DMS79 (cell line): ENCODE results near the gene BFSP1.
A peak's percentile ranks its signal among the peaks of the same experiment; 100 is the strongest.

Experiments
- DNase-seq: peaks from one replicate; lab custom pipeline; 2025; lab: John Stamatoyannopoulos, UW

The BFSP1 gene

GRCh38 chr20:17495826-17496225 is 35.4 kb downstream of the BFSP1 start:
- peak; percentile 76 for DNase-seq

- DNase-seq = no peak
Measured at GRCh38 chr20:17494201-17494600, 37.0 kb downstream of the BFSP1 start.

GRCh38 chr20:17493173-17493572 is 38.0 kb downstream of the BFSP1 start:
- no peak for DNase-seq

- DNase-seq = no peak
Measured at GRCh38 chr20:17491488-17491887, 39.7 kb downstream of the BFSP1 start.

- no peak for DNase-seq
Measured at GRCh38 chr20:17491041-17491440, 40.1 kb downstream of the BFSP1 start.

GRCh38 chr20:17490501-17490900 is 40.7 kb downstream of the BFSP1 start:
- DNase-seq = no peak

GRCh38 chr20:17488916-17489600 is 42.1 kb downstream of the BFSP1 start:
- DNase-seq = no peak

- no peak for DNase-seq
Measured at GRCh38 chr20:17485017-17485416, 46.2 kb downstream of the BFSP1 start.

GRCh38 chr20:17482536-17482935 is 48.6 kb downstream of the BFSP1 start:
- no peak for DNase-seq

GRCh38 chr20:17481661-17482060 is 49.5 kb downstream of the BFSP1 start:
- DNase-seq = no peak

GRCh38 chr20:17480696-17481095 is 50.5 kb downstream of the BFSP1 start:
- DNase-seq = no peak

GRCh38 chr20:17479063-17479657 is 52.0 kb downstream of the BFSP1 start:
- no peak for DNase-seq

- no peak for DNase-seq
Measured at GRCh38 chr20:17473659-17474058, 57.5 kb downstream of the BFSP1 start.

- peak; percentile 95 for DNase-seq
Measured at GRCh38 chr20:17471606-17472187, 59.5 kb downstream of the BFSP1 start.

- DNase-seq = no peak
Measured at GRCh38 chr20:17470973-17471372, 60.2 kb downstream of the BFSP1 start.

GRCh38 chr20:17470521-17470920 is 60.7 kb downstream of the BFSP1 start:
- no peak for DNase-seq

GRCh38 chr20:17469246-17470030 is 61.7 kb downstream of the BFSP1 start:
- DNase-seq = no peak

GRCh38 chr20:17468073-17468840 is 62.9 kb downstream of the BFSP1 start:
- no peak for DNase-seq

GRCh38 chr20:17467120-17467655 is 64.0 kb downstream of the BFSP1 start:
- no peak for DNase-seq

- DNase-seq = no peak
Measured at GRCh38 chr20:17466641-17467040, 64.5 kb downstream of the BFSP1 start.

- DNase-seq = no peak
Measured at GRCh38 chr20:17465236-17465635, 65.9 kb downstream of the BFSP1 start.

GRCh38 chr20:17463711-17464110 is 67.5 kb downstream of the BFSP1 start:
- DNase-seq = no peak
